ENCODE data around the gene SUPT16H.

Gene SUPT16H

GRCh38 chr14:21302013-21302835, 81.6 kb downstream of the SUPT16H start:
- DNase-seq (ENCODE audit: low read depth) = no peak
